DMS79 (cell line): ENCODE data around the gene CDCA7.
"Not testable (repeated sequence)": the region's sequence is repeated elsewhere in the genome, so short reads cannot be mapped to it uniquely, and the experiment has no call there.

Source experiments
- DNase-seq: peaks from one replicate; lab custom pipeline; 2025; lab: John Stamatoyannopoulos, UW

Gene CDCA7

DNA sequence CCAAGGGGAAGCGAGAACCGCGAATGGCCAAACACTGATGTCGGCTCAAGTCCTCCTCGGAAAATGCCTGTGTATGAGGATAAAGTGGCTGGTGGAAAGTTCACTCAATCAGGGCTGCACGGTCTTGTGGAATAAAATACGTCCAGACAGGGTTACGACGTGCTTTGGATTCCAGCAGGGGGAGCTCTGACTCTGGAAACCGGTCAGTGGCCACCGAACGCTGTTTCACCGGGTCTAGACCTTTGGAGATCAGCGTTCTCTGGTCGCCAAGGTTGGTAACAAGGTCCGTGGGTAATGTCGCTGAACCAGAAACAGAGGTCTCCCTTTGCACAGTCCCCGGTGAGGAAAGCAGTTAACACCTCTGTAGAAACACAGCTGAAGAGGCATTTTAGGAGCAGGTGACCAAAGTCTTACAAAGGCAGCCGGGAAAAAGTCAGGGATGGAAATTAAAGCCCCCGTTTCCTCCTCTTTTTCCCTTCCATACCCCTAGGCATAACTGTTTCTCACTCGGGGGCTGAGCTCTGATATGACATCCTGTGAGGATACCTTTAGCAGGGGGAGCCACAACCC is 47.8 kb downstream of the CDCA7 start:
- DNase-seq, result peak; percentile 84

DNA sequence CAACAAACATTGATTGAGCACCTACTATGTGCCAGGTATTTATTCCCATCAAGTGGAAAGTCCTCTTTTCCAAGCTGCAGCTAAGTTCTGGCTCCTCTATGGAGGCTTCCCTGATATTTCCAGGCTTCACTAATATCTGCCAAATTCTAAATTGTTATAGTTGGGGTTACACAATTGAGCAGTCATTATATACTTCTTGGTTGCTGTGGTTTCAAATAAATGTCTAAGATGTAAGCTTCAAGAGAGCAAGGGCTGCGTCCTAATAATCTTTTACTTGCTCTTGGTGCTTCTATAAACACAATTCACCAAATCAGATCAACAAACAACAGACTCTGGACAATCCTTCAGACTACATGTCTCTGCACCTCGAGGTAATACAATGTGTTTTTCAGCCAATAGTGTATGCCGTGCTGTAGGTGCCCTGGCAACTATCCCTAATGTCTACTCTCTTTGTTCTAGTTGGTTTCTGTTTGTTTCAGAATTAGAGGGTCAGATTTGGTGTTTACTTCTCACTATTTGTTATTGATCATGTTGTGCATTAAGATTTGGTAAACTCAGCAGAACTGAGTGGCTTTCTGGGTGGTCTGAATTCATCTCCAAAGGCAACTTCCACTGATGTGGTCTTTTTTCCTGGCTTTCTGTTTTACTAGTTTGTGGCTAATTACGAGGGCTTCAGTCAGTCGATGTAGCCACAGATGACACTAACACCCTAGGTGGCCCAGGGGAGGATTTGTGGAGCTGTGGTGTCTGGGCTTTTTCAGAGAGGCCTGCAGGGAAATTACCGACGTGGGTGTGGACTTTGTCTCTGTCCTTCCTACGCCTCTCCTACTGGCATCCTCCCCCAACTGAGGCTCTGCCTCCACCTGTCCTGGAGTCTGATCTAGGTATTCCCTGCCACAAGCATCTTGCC is 50.4 kb downstream of the CDCA7 start:
- DNase-seq, result no peak

DNA sequence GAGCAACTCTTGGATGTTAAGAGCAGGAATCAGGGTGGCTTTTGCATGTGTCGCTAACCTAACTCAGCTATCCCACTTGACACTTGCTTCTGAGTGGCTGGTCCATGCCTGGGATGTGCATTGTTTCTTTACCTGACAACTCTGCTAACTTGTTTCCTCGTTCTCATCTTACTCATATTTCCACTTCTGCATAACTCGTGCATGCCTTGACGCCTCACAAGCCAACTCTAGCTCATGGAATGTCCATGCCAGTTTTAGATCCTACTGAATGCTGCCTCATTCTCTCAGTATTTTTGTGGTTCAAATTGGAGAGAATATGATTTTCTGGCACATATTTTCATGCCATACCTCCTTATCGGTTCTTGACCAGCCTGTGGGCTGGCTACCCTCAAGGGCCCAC is 52.5 kb downstream of the CDCA7 start:
- no peak for DNase-seq

DNA sequence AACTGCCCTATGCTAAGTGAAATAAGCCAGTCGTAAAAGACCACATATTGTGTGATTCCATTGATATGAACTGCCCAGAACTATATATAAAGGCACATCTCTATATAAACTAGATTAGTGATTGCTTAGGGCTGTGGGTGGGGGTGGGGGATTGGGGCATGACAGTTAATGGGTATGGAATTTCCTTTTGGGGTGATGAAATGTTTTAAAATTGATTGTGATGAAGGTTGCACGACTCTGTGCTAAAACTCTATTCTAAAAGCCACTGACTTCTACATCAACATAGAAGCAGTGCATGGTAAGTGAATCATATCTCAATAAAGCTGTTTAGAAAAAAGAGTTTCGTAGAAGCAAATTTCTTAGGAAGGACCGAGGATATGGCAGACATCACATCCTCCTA is 53.0 kb downstream of the CDCA7 start:
- DNase-seq, result no peak

DNA sequence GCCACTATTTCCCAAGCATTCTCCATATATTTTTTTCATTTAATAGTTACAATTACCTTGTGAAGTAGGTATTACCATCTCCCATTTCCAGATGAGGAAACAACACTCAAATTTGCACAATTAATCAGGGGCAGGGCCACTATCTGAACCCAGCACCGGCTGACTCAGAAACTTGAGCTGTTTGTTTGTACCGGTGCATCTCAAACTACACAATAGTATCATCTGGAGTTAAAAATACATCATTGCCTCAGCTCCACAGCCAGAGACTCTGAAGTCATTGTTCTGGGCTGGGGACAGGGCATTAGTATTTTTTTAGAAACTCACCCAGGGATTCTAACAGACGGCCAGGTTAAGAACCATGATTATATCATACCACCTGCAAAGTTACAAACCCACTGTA is 55.9 kb downstream of the CDCA7 start:
- no peak for DNase-seq

DNA sequence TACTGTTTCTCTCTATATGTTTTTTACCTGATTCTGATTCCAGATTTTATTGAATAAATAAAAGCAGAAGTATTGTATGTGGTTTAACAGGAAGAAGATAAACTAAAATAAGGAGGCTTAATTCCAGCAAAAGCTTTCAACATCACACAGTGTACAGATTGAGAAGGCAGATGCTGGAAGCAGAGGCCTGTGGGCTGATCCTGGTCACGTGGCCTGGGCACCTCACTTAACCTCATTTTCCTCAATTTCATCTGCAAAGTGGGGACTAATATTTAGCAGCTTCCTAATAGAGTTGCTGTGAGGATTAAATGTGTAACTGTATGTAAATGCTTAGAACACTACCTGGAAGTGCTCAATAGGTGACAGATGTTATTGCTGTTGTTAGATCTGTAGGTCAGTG is 58.0 kb downstream of the CDCA7 start:
- no peak for DNase-seq

DNA sequence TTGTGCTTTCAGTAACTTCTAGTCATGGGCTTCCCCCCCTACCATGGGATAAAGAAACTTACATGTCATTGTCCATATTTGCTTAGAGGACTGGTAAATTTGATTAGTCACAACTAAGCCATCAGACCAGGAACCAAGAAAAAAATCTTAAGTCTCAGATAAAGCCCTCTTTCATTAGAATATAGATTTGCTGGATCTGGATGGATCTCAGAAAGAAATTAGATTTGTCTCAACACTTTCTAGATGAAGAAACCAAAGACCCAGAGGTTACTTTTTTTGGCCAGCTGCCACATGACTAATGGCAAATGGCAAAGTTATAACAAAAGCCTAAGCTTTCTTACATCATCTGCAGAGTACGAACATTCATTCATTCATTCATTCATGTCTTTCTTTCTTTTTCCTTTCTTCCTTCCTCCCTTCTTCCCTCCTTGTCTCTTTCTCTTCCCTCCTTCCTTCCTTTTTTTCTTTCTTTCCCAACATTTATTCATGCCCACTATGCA is 60.2 kb downstream of the CDCA7 start:
- DNase-seq, result no peak

DNA sequence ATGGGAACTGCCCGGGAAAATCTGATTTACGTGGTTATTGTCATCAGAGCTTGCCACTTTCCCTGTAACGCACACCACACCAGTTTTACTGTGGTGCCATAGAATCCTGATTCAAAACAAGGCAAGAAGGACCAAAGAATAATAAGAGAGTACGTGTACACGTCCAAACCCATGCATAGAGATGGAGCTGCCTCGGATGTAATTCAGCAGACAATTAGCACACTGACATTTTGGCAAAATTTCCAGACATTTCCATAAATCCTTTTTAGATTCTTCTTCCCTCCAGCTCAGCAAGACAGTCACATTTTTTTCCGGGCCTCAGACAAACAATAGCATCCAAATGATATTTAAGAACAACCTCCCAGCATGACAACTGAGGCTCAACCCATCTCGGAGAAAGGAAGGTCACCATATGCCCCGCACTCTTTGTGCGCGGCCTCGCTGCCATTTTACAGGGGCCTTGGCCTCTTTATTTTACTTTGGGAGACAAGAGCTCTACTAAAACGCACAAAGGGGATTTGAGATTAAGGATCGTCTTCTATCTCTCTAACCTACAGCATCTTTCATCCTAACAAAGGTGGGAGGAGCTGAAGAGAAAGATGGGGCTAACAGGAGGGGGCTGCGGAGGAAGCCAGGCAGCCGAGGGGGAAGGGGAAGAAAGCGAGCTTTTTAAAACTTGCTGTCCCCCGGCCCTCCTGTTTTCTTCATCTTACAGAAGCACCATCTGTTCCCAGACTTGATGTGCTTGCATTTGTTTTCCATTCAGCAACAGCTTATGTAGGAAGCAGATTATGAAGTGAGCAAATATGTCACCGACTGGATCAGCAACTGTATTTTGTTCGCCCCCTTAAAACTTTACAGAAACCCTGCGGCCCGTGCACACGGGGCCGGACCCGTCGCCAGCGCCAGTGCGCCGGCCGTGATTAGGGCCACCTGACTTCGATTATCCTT is 61.0 kb downstream of the CDCA7 start:
- DNase-seq, result no peak

DNA sequence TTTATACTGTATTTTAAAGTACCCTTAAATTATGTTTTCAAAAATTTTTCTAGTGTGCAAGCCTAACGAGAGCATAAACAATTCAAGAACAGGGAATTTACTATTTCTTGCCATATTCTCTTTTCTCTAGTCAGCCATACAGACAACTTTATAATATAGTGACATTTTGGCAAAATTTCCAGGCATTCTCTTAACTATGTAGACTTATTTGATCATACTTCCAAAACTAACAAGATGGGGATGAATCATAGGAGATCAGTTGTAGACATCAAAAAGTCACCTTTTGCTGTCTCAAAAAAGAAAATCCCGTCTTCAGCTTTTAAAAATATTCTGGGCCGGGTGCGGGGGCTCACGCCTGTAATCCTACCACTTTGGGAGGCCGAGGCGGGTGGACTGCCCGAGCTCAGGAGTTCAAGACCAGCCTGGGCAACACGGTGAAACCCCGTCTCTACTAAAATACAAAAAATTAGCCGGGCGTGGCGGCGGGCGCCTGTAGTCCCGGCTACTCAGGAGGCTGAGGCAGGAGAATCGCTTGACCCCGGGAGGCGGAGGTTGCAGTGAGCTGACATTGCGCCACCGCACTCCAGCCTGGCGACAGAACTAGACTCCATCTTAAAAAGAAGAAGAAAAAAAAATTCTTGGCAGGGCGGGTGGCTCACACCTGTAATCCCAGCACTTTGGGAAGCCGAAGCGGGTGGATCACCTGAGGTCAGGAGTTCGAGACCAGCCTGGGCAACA is 61.9 kb downstream of the CDCA7 start:
- not testable (repeated sequence) for DNase-seq

DNA sequence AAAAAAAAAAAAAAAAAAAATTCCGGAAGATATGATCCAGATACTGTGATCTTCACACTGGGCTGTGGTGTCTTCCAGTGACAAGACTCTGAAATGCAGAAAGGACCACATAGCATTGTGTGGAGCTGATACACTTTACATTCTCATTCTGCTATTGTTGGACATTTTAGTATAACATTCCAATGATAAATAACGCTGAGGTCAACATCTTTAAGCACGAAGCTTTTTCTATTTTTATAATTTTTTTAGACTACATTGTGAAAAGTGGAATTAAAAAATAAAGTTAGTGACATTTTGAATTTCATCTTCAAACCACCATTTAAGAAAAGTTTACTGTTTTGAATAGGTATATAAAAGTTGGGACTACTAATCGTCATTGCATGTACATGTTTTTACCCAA is 62.7 kb downstream of the CDCA7 start:
- DNase-seq, result no peak

DNA sequence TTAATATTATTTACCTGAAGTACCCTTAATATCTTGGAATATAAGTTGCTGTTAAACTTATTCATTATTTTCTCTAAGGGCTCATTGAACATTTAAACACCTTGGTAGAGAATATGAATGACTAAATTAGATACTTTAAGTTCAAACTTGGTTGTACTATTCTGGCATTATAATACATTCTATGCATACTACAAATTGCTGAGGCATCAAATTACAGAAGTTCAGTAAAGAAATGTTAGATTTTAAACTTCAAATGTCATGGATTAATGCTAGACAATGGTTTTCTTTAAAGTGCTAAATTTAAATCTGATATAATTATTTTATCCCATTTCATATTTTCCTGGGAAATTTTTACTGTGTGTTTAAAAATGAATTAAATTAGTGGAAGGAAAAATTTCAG is 63.1 kb downstream of the CDCA7 start:
- no peak for DNase-seq
